NT2/D1 (cell line): ENCODE data around the gene RNF135.

Source experiments
- YY1 ChIP-seq: IDR thresholded peaks from 2 replicates; pipeline ENCODE4 v1.6.1; 2011; ENCODE audit not compliant: insufficient read length, insufficient read depth
- ZNF274 ChIP-seq: IDR thresholded peaks from 2 replicates; pipeline ENCODE4 v1.6.1; 2011; ENCODE audit warnings: mild to moderate bottlenecking, low read depth, low read length

- TF ChIP-seq YY1 (no peak), ZNF274 (no peak)
Measured at GRCh38 chr17:31031841-31032240, 61.0 kb downstream of the RNF135 start.
